ENCODE data around the gene MYDGF.

MYDGF gene

GRCh38 chr19:4673726-4674125 is 3.6 kb upstream of the MYDGF start:
- no peak for DNase-seq

GRCh38 chr19:4673216-4673615 is 3.1 kb upstream of the MYDGF start:
- no peak for DNase-seq

GRCh38 chr19:4671185-4671851 is 1.2 kb upstream of the MYDGF start:
- DNase-seq: no peak

- DNase-seq: no peak
These were observed 5.5 kb downstream of the MYDGF start for GRCh38 chr19:4664642-4665041.

- DNase-seq: no peak
These were observed 7.3 kb downstream of the MYDGF start for GRCh38 chr19:4662812-4663211.

- no peak for DNase-seq
These were observed 8.0 kb downstream of the MYDGF start for GRCh38 chr19:4662020-4662695.

GRCh38 chr19:4660993-4661392 is 9.1 kb downstream of the MYDGF start:
- no peak for DNase-seq

- no peak for DNase-seq
These were observed 9.9 kb downstream of the MYDGF start for GRCh38 chr19:4660181-4660791.

GRCh38 chr19:4657835-4658234 is 12.3 kb downstream of the MYDGF start:
- DNase-seq: no peak

- no peak for DNase-seq
These were observed 12.9 kb downstream of the MYDGF start for GRCh38 chr19:4657262-4657661.

- no peak for DNase-seq
These were observed 14.0 kb downstream of the MYDGF start for GRCh38 chr19:4656102-4656501.

GRCh38 chr19:4654437-4655361 is 15.4 kb downstream of the MYDGF start:
- no peak for DNase-seq

GRCh38 chr19:4653793-4654436 is 16.2 kb downstream of the MYDGF start:
- no peak for DNase-seq

GRCh38 chr19:4652075-4652474 is 18.1 kb downstream of the MYDGF start:
- DNase-seq: no peak

GRCh38 chr19:4650159-4650558 is 20.0 kb downstream of the MYDGF start:
- no peak for DNase-seq

GRCh38 chr19:4649392-4650047 is 20.6 kb downstream of the MYDGF start:
- DNase-seq: no peak

GRCh38 chr19:4647676-4648644 is 22.2 kb downstream of the MYDGF start:
- DNase-seq: no peak

- DNase-seq: no peak
These were observed 24.4 kb downstream of the MYDGF start for GRCh38 chr19:4645718-4646117.

GRCh38 chr19:4642625-4643024 is 27.5 kb downstream of the MYDGF start:
- DNase-seq: no peak

GRCh38 chr19:4641132-4641531 is 29.0 kb downstream of the MYDGF start:
- DNase-seq: no peak

Measured in activated naive CD4-positive, alpha-beta T cell (primary cell).